NCI-H2227 (cell line): ENCODE results near the gene LRRTM4.
"Not testable (repeated sequence)": the region's sequence is repeated elsewhere in the genome, so short reads cannot be mapped to it uniquely, and the experiment has no call there.

Experiments used
- DNase-seq: peaks from one replicate; lab custom pipeline; 2025; ENCODE audit not compliant: unreplicated experiment; lab: John Stamatoyannopoulos, UW

The LRRTM4 gene

GRCh38 chr2:77179297-77179696 is 342.9 kb downstream of the LRRTM4 start:
- DNase-seq, result no peak

- not testable (repeated sequence) for DNase-seq
Observed at GRCh38 chr2:77175266-77175780, 346.9 kb downstream of the LRRTM4 start.

- no peak for DNase-seq
Observed at GRCh38 chr2:77169426-77169825, 352.8 kb downstream of the LRRTM4 start.

DNA sequence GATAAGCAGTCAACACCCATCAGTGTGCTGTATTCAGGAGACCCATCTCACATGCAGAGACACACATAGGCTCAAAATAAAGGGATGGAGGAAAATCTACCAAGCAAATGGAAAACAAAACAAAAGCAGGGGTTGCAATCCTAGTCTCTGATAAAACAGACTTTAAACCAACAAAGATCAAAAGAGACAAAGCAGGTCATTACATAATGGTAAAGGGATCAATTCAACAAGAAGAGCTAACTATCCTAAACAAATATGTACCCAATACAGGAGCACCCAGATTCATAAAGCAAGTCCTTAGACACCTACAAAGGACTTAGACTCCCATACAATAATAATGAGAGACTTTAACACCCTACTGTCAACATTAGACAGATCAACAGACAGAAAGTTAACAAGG is 358.2 kb downstream of the LRRTM4 start:
- DNase-seq, result not testable (repeated sequence)

DNA sequence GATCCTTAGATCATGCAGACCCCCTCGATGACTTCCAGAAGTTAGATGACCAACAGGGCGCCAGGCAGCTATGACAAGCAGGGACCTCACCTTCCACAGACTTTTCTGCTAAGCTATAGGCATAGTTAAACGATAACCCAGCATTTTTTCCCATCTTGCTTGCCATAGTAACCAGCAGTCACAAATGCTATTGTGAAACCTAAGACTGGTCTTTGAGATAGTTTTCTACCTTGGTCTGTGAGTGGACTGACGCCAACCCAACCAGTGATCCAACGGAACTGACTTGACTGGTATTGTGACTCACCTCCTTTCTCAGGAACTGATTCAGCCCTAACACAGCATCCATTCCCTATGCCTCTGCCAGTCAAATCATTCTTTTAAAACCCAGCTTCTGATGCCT is 361.2 kb downstream of the LRRTM4 start:
- DNase-seq, result no peak

DNA sequence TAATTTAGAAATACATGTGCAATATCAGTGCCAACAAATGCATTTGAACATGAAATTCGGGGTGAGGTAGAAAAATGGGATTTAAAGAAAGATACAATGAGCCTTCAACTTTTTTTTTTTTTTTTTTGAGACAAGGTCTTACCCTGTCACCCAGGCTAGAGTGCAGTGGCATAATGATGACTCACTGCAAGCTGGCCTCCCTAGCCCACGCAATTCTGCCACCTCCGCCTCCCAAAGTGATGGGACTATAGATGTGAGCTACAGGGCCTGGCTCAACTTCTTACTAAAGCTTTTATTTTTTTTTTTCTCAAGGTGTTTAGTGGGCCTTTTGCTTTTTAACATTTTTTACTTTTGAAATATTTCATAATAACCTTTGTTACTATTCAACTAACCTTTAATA is 365.6 kb downstream of the LRRTM4 start:
- DNase-seq, result no peak

DNA sequence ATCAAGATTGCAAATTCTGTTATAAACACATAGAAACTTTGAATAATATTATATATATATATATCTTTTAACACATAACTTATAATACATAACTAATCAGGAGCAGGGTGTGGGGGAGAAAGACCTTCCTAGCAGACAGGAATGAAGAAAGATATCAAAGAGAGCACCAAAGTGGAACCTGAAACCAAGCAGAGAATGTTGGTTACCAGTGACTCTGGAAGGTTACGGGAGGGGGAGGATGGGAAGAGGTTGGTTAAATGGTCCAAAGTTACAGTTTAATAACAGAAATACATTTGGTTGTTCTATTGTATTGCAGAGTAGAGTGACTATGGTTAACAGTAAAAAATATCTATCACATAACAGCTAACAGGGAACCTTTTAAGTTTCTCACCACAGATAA is 366.7 kb downstream of the LRRTM4 start:
- DNase-seq, result no peak

DNA sequence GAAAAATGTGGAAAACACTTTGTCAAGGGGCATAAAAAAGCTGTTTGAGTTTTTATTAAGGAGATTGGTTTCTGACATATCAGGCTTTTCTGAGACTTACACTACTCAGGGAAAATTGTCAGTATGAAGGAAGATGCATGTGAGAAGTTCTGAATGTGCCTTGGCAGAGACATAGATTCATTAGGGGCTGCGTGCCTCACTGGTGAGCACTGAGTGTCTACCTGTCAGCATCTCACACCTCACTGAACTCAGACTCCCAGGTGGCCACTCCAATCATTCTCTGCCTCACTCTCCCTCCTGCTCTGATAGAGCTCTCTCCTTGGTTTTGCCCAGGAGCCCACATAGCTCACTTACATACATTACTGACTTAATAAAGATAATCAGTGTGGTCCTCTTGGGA is 372.6 kb downstream of the LRRTM4 start:
- DNase-seq, result no peak

DNA sequence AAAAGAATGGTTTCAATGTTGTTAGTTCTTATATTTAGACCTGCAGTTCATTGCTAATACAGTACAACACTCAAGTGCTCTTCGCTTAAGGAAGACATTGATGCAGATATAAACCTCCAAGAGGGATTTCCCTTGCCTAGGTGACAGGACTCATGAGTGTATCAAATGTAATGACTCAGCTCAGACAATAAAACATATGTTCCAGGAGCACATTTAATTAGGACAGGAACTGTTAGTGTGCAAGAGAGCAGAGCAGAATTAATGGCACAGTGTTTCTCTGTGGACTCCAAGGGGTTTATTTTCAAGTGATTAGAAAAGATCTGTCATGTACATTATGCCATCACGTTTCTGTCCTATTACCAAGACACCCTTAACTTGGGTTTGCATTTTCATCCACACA is 375.0 kb downstream of the LRRTM4 start:
- no peak for DNase-seq

GRCh38 chr2:77144772-77145171 is 377.4 kb downstream of the LRRTM4 start:
- DNase-seq, result no peak

DNA sequence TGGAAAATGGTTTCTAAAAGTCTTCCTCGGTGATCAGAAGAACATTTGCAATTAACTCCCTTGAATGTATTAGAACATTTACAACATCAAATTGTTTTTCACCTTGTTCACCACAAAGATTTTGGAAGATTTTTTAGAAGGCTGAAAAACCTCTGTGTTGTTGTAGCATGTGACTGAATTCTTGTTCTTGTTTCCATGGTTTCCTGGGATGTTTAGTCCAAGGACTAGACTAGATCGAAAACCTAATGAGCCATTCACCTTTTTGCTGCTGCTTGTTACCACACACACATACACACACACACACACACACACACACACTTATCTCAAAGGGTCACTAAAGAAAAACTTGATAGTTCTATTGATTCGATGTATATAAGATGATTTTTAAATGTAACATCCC is 380.0 kb downstream of the LRRTM4 start:
- DNase-seq, result no peak

DNA sequence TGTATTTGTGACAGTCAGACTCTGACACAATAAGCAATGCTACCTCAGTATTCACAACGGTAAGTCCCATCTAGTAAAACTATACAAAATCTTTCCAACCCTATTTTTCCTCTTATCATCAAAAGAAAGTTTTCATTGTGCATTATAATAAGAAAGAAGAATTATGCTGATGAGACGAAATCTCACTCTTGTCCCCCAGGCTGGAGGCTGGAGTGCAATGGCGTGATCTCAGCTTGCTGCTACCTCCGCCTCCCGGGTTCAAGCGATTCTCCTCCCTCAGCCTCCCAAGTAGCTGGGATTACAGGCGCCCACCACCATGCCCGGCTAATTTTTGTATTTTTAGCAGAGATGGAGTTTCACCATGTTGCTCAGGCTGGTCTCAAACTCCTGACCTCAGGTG is 393.7 kb downstream of the LRRTM4 start:
- not testable (repeated sequence) for DNase-seq

DNA sequence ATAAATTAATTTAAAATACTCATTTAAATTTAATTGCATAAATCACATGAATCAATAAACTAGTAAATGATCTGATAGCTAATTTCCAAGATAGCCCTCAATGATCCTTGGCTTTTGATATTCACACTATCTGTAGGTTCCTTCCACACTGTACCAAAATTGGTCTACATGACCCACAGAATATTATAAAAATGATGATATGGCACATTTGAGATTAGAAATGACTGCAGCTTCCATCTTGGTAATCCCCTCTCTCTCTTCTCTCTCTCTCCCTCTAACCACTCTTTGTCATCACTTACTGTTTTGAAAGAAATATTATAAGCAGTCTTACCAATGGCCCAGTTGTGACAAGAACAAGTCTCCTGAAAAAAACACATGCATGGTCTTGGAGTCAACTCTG is 394.8 kb downstream of the LRRTM4 start:
- no peak for DNase-seq

DNA sequence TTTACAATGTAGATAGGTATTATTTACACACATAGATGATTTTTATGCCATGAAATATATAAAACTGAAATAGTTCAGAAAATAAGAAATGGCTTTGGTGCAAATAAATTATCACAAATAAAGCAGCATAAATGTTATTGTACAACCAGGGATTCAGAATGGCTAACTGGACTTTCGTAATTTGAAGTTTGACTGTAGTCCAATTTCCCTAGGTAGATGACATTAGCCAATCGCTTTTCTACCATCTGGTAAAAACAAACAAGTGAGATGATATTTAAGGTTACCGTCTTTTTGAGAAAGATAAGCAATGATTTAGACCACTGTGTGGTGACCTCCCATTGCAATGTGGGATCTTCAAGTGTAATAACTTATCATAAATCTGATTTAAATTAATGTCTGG is 400.7 kb downstream of the LRRTM4 start:
- no peak for DNase-seq

- no peak for DNase-seq
Observed at GRCh38 chr2:77119333-77119732, 402.8 kb downstream of the LRRTM4 start.

- no peak for DNase-seq
Observed at GRCh38 chr2:77108915-77109314, 413.3 kb downstream of the LRRTM4 start.

DNA sequence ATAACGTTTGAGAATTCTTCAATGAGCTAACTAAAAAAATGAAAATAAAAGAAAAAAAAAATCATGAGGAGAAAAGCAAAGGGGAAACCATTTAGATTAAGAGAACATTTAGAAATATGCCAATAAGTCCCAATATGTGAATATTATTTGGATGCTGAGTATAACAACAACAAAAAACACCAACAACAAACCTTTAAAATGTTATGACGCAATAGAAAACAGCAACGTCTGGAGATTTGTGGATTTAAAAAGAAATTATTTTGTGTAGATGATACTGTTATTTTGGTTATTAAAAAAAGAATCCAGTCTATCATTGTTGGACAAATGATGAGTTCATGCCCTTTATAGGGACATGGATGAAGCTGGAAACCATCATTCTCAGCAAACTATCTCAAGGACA is 417.2 kb downstream of the LRRTM4 start:
- DNase-seq, result no peak

GRCh38 chr2:77104554-77104953 is 417.6 kb downstream of the LRRTM4 start:
- no peak for DNase-seq

DNA sequence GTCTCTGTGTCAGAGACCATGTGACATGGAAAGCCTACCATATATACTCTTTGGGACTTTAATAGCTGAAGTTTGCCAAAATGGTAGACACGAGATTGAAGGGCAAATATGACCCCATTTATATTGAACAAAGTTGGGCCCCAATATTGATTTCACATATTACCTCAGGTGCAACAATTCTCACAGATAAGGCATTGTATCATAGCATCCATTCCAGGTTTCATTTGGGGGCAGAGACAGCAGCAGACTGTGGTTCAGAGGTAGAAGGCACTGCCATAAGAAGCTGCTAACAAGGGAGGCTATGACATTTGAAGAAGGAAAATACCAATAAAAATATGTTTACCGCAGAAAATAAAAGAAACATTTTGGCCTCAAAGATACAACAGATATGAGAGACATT is 419.2 kb downstream of the LRRTM4 start:
- DNase-seq, result no peak

GRCh38 chr2:77101796-77102452 is 420.3 kb downstream of the LRRTM4 start:
- no peak for DNase-seq

- DNase-seq, result no peak
Observed at GRCh38 chr2:77099961-77100360, 422.2 kb downstream of the LRRTM4 start.

- DNase-seq, result not testable (repeated sequence)
Observed at GRCh38 chr2:77095525-77095924, 426.7 kb downstream of the LRRTM4 start.

DNA sequence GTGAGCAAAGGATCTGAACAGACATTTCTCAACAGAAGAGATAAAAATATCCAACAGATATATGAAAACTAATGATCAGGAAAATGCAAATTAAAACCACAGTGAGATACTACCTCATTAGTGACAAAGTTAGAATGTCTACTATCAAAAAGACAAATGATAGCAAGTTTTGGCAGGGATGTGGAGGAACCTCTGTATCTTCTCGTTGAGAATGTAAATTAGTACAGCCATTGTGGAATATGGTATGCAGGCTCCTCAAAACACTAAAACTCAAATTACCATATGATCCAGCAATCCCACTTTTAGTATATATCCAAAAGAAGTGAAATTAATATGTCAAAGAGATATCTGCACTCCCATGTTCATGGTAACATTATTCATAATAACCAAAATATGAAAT is 427.1 kb downstream of the LRRTM4 start:
- no peak for DNase-seq
